Measurements from ENCODE around the gene FBXL7. TPM values are rescaled to one million over a fixed set of nuclear protein-coding genes. Genes with fewer than 3 reads are reported as not detected.

Gene FBXL7
- total RNA-seq, 1 experiment from 2014 or later, result not detected

DNA sequence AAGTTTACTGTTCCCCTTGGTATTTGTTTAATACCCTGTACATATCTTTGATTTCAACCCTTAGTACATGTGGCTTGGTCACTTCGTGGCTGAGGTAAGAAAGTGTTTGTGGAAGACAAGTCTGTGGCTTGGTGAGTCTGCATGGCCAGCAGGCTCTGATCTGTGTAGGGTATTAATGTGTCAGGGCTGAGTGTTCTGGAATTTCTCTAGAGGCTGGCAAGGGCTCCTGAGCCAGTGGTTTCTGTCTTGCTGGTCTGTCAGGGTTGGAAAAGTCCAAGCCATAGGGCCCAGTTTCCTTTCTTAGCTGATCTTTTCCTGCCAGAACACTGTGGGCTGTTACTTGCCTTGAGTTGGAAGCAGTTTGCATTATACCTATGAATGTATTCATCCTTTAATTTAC lies 48.0 kb upstream of the FBXL7 start:
- Histone ChIP-seq H2AFZ (no peak overlapping the region), H3F3A (ENCODE audit: insufficient read depth, low read depth) (no peaks in the 10 kb centered on the region), H3K27me3 (ENCODE audit: insufficient read depth, low read depth) (no peaks in the 10 kb centered on the region), H3K79me2 (ENCODE audit: low read depth) (no peaks in the 10 kb centered on the region), H3K27ac (no peak overlapping the region), H3K4me3 (no peak overlapping the region), H4K20me1 (ENCODE audit: insufficient read depth) (0 out of 2 replicates have a peak, but pooled peaks cover 4% of the 10 kb centered on the region), H3K9me2 (ENCODE audit: insufficient read depth) (no peaks in the 10 kb centered on the region), H3K4me1 (replicated peaks; ENCODE audit: insufficient read depth) (no peaks in the 10 kb centered on the region), H3K4me2 (no peak overlapping the region), H3K9me3 (ENCODE audit: insufficient read depth, low read depth) (no peaks in the 10 kb centered on the region), H3K36me3 (ENCODE audit: low read depth) (no peaks in the 10 kb centered on the region)
- ChIA-PET CTCF (no interaction called here), POLR2A (ENCODE audit: unreplicated experiment) (no interaction called here)
- TF ChIP-seq EZH2 (IDR thresholded peaks at IDR 0.05; ENCODE audit: low read depth), result no peak
- TF ChIP-seq, protein P1, sequence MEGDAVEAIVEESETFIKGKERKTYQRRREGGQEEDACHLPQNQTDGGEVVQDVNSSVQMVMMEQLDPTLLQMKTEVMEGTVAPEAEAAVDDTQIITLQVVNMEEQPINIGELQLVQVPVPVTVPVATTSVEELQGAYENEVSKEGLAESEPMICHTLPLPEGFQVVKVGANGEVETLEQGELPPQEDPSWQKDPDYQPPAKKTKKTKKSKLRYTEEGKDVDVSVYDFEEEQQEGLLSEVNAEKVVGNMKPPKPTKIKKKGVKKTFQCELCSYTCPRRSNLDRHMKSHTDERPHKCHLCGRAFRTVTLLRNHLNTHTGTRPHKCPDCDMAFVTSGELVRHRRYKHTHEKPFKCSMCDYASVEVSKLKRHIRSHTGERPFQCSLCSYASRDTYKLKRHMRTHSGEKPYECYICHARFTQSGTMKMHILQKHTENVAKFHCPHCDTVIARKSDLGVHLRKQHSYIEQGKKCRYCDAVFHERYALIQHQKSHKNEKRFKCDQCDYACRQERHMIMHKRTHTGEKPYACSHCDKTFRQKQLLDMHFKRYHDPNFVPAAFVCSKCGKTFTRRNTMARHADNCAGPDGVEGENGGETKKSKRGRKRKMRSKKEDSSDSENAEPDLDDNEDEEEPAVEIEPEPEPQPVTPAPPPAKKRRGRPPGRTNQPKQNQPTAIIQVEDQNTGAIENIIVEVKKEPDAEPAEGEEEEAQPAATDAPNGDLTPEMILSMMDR (conservative IDR thresholded peaks at IDR 0.05), result no peak
- DNase-seq, result no peak
- intact Hi-C loops (cut with micrococcal nuclease; ENCODE audit: unreplicated experiment), result no loop called here
- no TSS peak for BruUV-seq (replicated peaks)

DNA sequence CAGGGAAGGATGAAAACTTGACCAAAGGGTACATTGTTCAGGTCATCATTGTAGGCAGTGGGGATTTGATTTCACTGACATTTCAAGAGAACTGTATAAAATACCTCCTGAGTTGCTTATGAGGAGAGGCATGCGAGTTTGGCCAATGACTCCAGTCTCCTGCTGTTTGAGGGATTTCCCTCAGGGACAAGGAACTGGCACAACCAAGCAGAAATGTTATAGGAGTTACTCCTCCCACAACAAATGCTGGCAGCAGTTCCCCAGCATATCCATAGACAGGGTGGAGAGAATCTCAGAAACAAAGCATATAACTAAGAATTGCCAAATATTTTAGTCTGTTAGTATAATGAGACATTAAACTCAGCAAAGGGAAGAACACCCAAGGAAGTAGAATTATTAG lies 47.2 kb upstream of the FBXL7 start:
- DNase-seq, result no peak
- Histone ChIP-seq H3K4me1 (replicated peaks; ENCODE audit: insufficient read depth) (no peaks in the 10 kb centered on the region), H3K79me2 (ENCODE audit: low read depth) (no peaks in the 10 kb centered on the region), H3K27me3 (ENCODE audit: insufficient read depth, low read depth) (no peaks in the 10 kb centered on the region), H2AFZ (no peak overlapping the region), H4K20me1 (ENCODE audit: insufficient read depth) (0 out of 2 replicates have a peak, but pooled peaks cover 4% of the 10 kb centered on the region), H3K9me2 (ENCODE audit: insufficient read depth) (no peaks in the 10 kb centered on the region), H3K4me3 (no peak overlapping the region), H3F3A (ENCODE audit: insufficient read depth, low read depth) (no peaks in the 10 kb centered on the region), H3K4me2 (no peak overlapping the region), H3K36me3 (ENCODE audit: low read depth) (no peaks in the 10 kb centered on the region), H3K9me3 (ENCODE audit: insufficient read depth, low read depth) (no peaks in the 10 kb centered on the region), H3K27ac (no peak overlapping the region)
- TF ChIP-seq EZH2 (IDR thresholded peaks at IDR 0.05; ENCODE audit: low read depth), result no peak
- TF ChIP-seq, protein P1 (conservative IDR thresholded peaks at IDR 0.05), result no peak
- CTCF ChIA-PET, result no interaction called here
- POLR2A ChIA-PET (ENCODE audit: unreplicated experiment), result no interaction called here
- intact Hi-C loops (cut with micrococcal nuclease; ENCODE audit: unreplicated experiment), result no loop called here
- no TSS peak for BruUV-seq (replicated peaks)

DNA sequence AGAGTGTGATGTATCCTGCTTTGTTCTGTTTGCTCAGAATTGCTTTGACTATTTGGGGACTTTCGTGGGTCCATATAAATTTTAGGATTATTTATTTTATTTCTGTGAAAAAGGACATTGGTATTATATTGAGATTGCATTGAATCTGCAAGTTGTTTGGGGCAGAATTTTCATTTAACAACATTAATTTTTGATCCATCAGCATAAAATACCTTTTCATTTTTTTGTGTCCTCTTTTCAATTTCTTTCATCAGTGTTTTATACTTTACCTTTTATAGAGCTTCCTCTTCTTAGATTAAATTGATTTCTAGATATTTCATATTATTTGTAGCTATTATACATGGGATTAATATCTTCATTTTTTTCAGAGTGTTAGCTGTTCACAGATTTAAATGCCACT lies 40.8 kb upstream of the FBXL7 start:
- H3F3A ChIP-seq (ENCODE audit: insufficient read depth, low read depth), result no peaks in the 10 kb centered on the region
- no peaks in the 10 kb centered on the region for H3K79me2 ChIP-seq (ENCODE audit: low read depth)
- ChIA-PET CTCF (no interaction called here), POLR2A (ENCODE audit: unreplicated experiment) (no interaction called here)
- no peak for TF ChIP-seq EZH2 (IDR thresholded peaks at IDR 0.05; ENCODE audit: low read depth)
- TF ChIP-seq, protein P1 (conservative IDR thresholded peaks at IDR 0.05), result no peak
- H3K9me2 ChIP-seq (ENCODE audit: insufficient read depth), result no peaks in the 10 kb centered on the region
- no peak overlapping the region for H3K4me3 ChIP-seq
- H2AFZ ChIP-seq, result no peak overlapping the region
- BruUV-seq (replicated peaks), result no TSS peak
- no peak overlapping the region for H3K27ac ChIP-seq
- intact Hi-C loops (cut with micrococcal nuclease; ENCODE audit: unreplicated experiment), result no loop called here
- no peaks in the 10 kb centered on the region for H3K4me1 ChIP-seq (replicated peaks; ENCODE audit: insufficient read depth)
- no peaks in the 10 kb centered on the region for H4K20me1 ChIP-seq (ENCODE audit: insufficient read depth)
- H3K4me2 ChIP-seq, result no peak overlapping the region
- DNase-seq, result no peak
- no peaks in the 10 kb centered on the region for H3K27me3 ChIP-seq (ENCODE audit: insufficient read depth, low read depth)
- no peaks in the 10 kb centered on the region for H3K36me3 ChIP-seq (ENCODE audit: low read depth)
- H3K9me3 ChIP-seq (ENCODE audit: insufficient read depth, low read depth), result no peaks in the 10 kb centered on the region
